OCI-LY7 (cell line): Measurements from ENCODE around the gene DYNLT4. TPM values are rescaled to one million over a fixed set of nuclear protein-coding genes. Genes with fewer than 3 reads are reported as not detected.

Source experiments
- BruUV-seq: library from RNA; stranded (reverse); fragments of 400-500 nt; replicated peaks from 2 replicates; lab custom pipeline; 2021; lab: Mats Ljungman, UMichigan
- CTCF ChIA-PET: fragments of 300-600 bp; sonication (Branson Sonifier 250); formaldehyde crosslinking; loops from one replicate; lab custom pipeline; 2022; ENCODE audit warnings: antibody characterized with exemption; ENCODE audit not compliant: unreplicated experiment; lab: Charles Lee
- POLR2A ChIA-PET: fragments of 300-600 bp; sonication (Branson Sonifier 250); formaldehyde crosslinking; loops from one replicate; lab custom pipeline; 2022; ENCODE audit warnings: antibody characterized with exemption; lab: Charles Lee
- DNase-seq: peaks from one replicate; pipeline ENCODE4 v3.0.0-alpha.2; 2015; ENCODE audit warnings: low spot score
- H2AFZ ChIP-seq: fragments of 200-600 bp; sonication (generic), shearing (Covaris generic); 2 replicates; pipeline ENCODE4 v1.6.1; 2014; ENCODE audit warnings: mild to moderate bottlenecking, antibody characterized with exemption, low read length, moderate library complexity
- H3K27ac ChIP-seq: fragments of 200-600 bp; sonication (generic); 2 replicates; pipeline ENCODE4 v1.5.1; 2014; ENCODE audit warnings: mixed run types, low read depth, mild to moderate bottlenecking, moderate library complexity, low read length, inconsistent platforms; ENCODE audit not compliant: poor library complexity, severe bottlenecking
- H3K36me3 ChIP-seq: fragments of 200-600 bp; sonication (generic); 2 replicates; pipeline ENCODE4 v1.6.1; 2014; ENCODE audit warnings: mild to moderate bottlenecking, antibody characterized with exemption, low read length, moderate library complexity, mixed read lengths; ENCODE audit not compliant: insufficient read depth
- H3K4me1 ChIP-seq: fragments of 200-600 bp; sonication (generic); 2 replicates; pipeline ENCODE4 v1.5.1; 2014; ENCODE audit warnings: mild to moderate bottlenecking, low read length; ENCODE audit not compliant: insufficient read depth, poor library complexity, severe bottlenecking
- H3K4me2 ChIP-seq: fragments of 200-600 bp; sonication (generic); 2 replicates; pipeline ENCODE4 v1.6.1; 2014; ENCODE audit warnings: mild to moderate bottlenecking, low read length
- H3K4me3 ChIP-seq: fragments of 200-600 bp; sonication (generic); 2 replicates; pipeline ENCODE4 v1.5.1; 2014; ENCODE audit warnings: mild to moderate bottlenecking, low read depth, low read length; ENCODE audit not compliant: poor library complexity, severe bottlenecking
- H3K79me2 ChIP-seq: fragments of 200-600 bp; sonication (generic); 2 replicates; pipeline ENCODE4 v1.6.1; 2016; ENCODE audit warnings: low read depth, mild to moderate bottlenecking, low read length, moderate library complexity, mixed read lengths; ENCODE audit not compliant: insufficient read depth
- H3K9me2 ChIP-seq: fragments of 200-600 bp; sonication (generic); 2 replicates; pipeline ENCODE4 v1.6.1; 2016; ENCODE audit warnings: mild to moderate bottlenecking, low read length, mixed read lengths; ENCODE audit not compliant: insufficient read depth
- H3K9me3 ChIP-seq: fragments of 200-600 bp; sonication (generic); 2 replicates; pipeline ENCODE4 v1.6.1; 2014; ENCODE audit warnings: mild to moderate bottlenecking, mixed run types, low read length, mixed read lengths
- H4K20me1 ChIP-seq: fragments of 200-600 bp; sonication (generic); 2 replicates; pipeline ENCODE4 v1.6.1; 2014; ENCODE audit warnings: mild to moderate bottlenecking, antibody characterized with exemption, low read length, moderate library complexity, mixed read lengths; ENCODE audit not compliant: insufficient read depth
- EZH2phosphoT487 ChIP-seq: fragments of 200-600 bp; sonication (generic); IDR thresholded peaks from 2 replicates; pipeline ENCODE4 v1.6.1; 2018; ENCODE audit warnings: low read depth, borderline replicate concordance, mild to moderate bottlenecking, mixed run types, antibody characterized with exemption, low read length, moderate library complexity, mixed read lengths
- intact Hi-C: fragments of 100-400 bp; cut with micrococcal nuclease; formaldehyde crosslinking; loops from one replicate; pipeline ENCODE4 v1.10.0; 2022; ENCODE audit not compliant: unreplicated experiment
- total RNA-seq, 2 experiments: library from RNA; depleted of rRNA in 1 of 2; stranded (reverse); fragments of >200 nt in 1 of 2; shearing (Covaris generic) in 1 of 2; gene quantifications; 2 replicates each; pipeline ENCODE4 v1.2.3, GENCODE V29; 2014 to 2022
- TF ChIP-seq, protein P1 (sequence below): fragments of 200-600 bp; sonication (generic); conservative IDR thresholded peaks from 2 replicates; pipeline ENCODE4 v1.5.1; 2014; ENCODE audit warnings: mild to moderate bottlenecking, antibody characterized with exemption, low read length, moderate library complexity, mixed read lengths

DYNLT4 gene
- total RNA-seq, 2 experiments from 2014 or later: not detected

DNA sequence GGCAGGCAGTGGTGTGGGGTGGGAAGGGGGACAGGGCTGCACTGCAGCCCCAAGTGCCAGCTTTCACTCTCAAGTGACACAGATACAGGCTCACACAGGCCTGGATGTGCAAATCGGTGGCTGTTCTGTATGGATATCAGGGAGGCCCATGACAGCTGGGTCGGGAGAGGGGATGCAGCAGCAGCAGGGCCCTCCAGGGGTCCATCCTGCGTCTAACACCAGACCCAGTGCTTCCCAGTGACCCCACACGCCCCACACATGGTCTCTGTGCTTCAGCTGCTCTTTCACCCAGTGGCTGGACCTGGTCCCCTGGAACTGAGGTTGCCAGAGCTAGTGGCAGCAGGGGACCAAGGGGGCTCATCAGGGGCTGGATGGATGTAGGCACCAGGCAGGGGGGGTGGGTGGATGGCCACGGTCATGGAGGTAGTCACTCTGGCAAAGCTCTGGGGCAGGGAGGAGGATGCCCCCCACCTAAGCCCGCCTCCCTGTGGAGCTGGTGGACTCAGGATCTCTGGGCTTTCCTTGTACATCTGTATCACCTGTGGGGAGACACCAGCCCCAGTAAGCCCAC is 15.1 kb upstream of the DYNLT4 start:
- TF ChIP-seq, protein P1, sequence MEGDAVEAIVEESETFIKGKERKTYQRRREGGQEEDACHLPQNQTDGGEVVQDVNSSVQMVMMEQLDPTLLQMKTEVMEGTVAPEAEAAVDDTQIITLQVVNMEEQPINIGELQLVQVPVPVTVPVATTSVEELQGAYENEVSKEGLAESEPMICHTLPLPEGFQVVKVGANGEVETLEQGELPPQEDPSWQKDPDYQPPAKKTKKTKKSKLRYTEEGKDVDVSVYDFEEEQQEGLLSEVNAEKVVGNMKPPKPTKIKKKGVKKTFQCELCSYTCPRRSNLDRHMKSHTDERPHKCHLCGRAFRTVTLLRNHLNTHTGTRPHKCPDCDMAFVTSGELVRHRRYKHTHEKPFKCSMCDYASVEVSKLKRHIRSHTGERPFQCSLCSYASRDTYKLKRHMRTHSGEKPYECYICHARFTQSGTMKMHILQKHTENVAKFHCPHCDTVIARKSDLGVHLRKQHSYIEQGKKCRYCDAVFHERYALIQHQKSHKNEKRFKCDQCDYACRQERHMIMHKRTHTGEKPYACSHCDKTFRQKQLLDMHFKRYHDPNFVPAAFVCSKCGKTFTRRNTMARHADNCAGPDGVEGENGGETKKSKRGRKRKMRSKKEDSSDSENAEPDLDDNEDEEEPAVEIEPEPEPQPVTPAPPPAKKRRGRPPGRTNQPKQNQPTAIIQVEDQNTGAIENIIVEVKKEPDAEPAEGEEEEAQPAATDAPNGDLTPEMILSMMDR: no peak
- TF ChIP-seq EZH2phosphoT487: no peak
- no peak overlapping the region for H3K4me2 ChIP-seq
- H3K9me2 ChIP-seq: no peaks in the 10 kb centered on the region
- POLR2A ChIA-PET: interaction anchor here (0.6 to 6.7 kb wide), 7 partner anchors 13 to 792 kb away, joined by 3 to 83 read pairs (median 4); partner anchors contain the start of gene BTBD19
- H3K79me2 ChIP-seq: no peaks in the 10 kb centered on the region
- H3K36me3 ChIP-seq: no peaks in the 10 kb centered on the region
- H4K20me1 ChIP-seq: no peaks in the 10 kb centered on the region
- H3K27ac ChIP-seq: no peak overlapping the region
- peaks cover 31% of the 10 kb centered on the region for H3K4me1 ChIP-seq
- intact Hi-C loops: no loop called here
- H3K4me3 ChIP-seq: no peak overlapping the region
- H3K9me3 ChIP-seq: no peaks in the 10 kb centered on the region
- CTCF ChIA-PET: interaction anchor here (0.6 to 1.3 kb wide), 3 partner anchors 22 to 512 kb away, joined by 3 to 13 read pairs (median 7); partner anchors contain the start of gene PLK3
- BruUV-seq: no TSS peak
- no peak for DNase-seq
- no peak overlapping the region for H2AFZ ChIP-seq

DNA sequence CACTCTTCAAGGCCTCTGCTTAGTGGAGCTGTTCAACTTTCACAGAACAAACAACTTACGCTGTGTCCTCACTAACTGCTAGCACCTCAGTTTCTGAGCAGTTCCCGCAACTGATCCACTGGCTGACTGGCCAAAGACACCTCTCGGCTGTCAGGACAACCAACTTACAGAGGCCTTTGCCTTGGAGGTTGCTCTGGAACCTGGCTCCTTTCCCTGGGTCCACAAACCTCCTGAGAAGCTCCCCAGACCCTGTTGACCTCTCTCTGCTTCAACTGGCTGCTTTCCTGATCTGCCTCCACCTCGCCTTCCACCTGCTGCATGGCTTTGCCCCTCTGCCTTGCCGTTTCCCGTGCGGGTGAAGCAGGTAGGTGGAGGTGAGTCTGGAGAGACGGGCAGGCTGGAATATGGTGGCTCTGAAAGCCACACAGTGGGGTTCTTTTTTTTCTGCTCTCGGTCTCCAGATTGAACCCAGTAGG is 14.1 kb upstream of the DYNLT4 start:
- no peaks in the 10 kb centered on the region for H4K20me1 ChIP-seq
- DNase-seq: no peak
- H3K36me3 ChIP-seq: no peaks in the 10 kb centered on the region
- H3K79me2 ChIP-seq: no peaks in the 10 kb centered on the region
- no peak overlapping the region for H2AFZ ChIP-seq
- H3K27ac ChIP-seq: no peak overlapping the region
- no TSS peak for BruUV-seq
- POLR2A ChIA-PET: interaction anchor here (1.0 to 6.7 kb wide), 8 partner anchors 12 to 104 kb away, joined by 3 to 83 read pairs (median 14); partner anchors contain the start of genes BTBD19, PLK3 and RNU5D-1
- CTCF ChIA-PET: no interaction called here
- intact Hi-C loops: no loop called here
- H3K4me2 ChIP-seq: peak overlapping the region; percentile 92; the same call in 1 of the 2 replicates
- H3K9me2 ChIP-seq: no peaks in the 10 kb centered on the region
- H3K9me3 ChIP-seq: no peaks in the 10 kb centered on the region
- peaks cover 31% of the 10 kb centered on the region for H3K4me1 ChIP-seq
- H3K4me3 ChIP-seq: no peak overlapping the region
- TF ChIP-seq, protein P1: no peak
- no peak for TF ChIP-seq EZH2phosphoT487
